Mononuclear cell (primary cell): ENCODE measurements around the gene PTDSS2. TPM values are rescaled to one million over a fixed set of nuclear protein-coding genes. Genes with fewer than 3 reads are reported as not detected.

Source experiments
- H3K27me3 ChIP-seq: 2 replicates; pipeline ENCODE4 v1.6.0; 2011; ENCODE audit warnings: low read length, control low read depth; ENCODE audit not compliant: insufficient read depth
- H3K4me1 ChIP-seq: 2 replicates; pipeline ENCODE4 v1.5.1; 2011; ENCODE audit warnings: mild to moderate bottlenecking, low read length, control low read depth; ENCODE audit not compliant: insufficient read depth
- H3K4me3 ChIP-seq: 2 replicates; pipeline ENCODE4 v1.5.1; 2011; ENCODE audit warnings: mild to moderate bottlenecking, low read length, moderate library complexity
- H3K9me3 ChIP-seq: 2 replicates; pipeline ENCODE4 v1.5.1; 2011; ENCODE audit warnings: low read depth, mild to moderate bottlenecking, control low read depth, low read length
- total RNA-seq: library from RNA; depleted of rRNA; stranded (reverse); fragments of >200 nt; gene quantifications from one replicate; pipeline ENCODE4 v1.2.3, GENCODE V29; 2012

PTDSS2 gene
- total RNA-seq, 1 donor: 8.8 TPM

- Histone ChIP-seq H3K27me3 (no peaks in the 10 kb centered on the region), H3K4me3 (no peak overlapping the region), H3K4me1 (no peaks in the 10 kb centered on the region), H3K9me3 (no peaks in the 10 kb centered on the region)
Measured at GRCh38 chr11:492427-493226, 42.5 kb downstream of the PTDSS2 start.

- H3K27me3 ChIP-seq: no peaks in the 10 kb centered on the region
- H3K9me3 ChIP-seq: no peaks in the 10 kb centered on the region
- H3K4me3 ChIP-seq: no peak overlapping the region
- no peaks in the 10 kb centered on the region for H3K4me1 ChIP-seq
Measured at GRCh38 chr11:494761-495536, 44.9 kb downstream of the PTDSS2 start.

GRCh38 chr11:495537-495931 lies 45.5 kb downstream of the PTDSS2 start:
- H3K4me1 ChIP-seq: no peaks in the 10 kb centered on the region
- H3K27me3 ChIP-seq: no peaks in the 10 kb centered on the region
- no peak overlapping the region for H3K4me3 ChIP-seq
- H3K9me3 ChIP-seq: no peaks in the 10 kb centered on the region

DNA sequence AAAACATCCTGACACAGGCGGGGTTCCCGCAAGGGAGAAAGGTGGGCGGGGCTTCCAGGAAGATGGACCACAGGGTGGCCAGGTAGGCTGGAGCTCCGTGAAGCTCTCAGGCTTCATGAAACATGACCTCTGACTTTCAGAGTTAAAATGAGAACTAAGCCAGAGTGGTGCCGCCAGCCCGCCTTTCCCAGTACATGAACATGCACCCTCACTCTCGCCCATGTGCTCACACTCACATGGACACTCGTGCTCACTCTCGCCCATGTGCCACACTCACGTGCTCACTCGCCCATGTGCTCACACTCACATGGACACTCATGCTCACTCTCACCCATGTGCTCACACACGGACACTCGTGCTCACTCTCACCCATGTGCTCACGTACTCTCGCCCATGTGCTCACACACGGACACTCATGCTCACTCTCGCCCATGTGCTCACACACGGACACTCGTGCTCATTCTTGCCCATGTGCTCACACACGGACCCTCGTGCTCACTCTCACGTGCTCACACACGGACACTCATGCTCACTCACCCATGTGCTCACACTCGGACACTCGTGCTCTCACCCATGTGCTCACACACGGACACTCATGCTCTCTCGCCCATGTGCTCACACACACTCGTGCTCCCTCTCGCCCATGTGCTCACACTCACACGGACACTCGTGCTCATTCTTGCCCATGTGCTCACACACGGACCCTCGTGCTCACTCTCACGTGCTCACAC lies 46.9 kb downstream of the PTDSS2 start:
- H3K4me1 ChIP-seq: peaks cover 10% of the 10 kb centered on the region
- H3K9me3 ChIP-seq: no peaks in the 10 kb centered on the region
- no peak overlapping the region for H3K4me3 ChIP-seq
- no peaks in the 10 kb centered on the region for H3K27me3 ChIP-seq

GRCh38 chr11:497565-498296 lies 47.7 kb downstream of the PTDSS2 start:
- Histone ChIP-seq H3K9me3 (no peaks in the 10 kb centered on the region), H3K4me1 (peaks cover 17% of the 10 kb centered on the region), H3K4me3 (no peak overlapping the region), H3K27me3 (no peaks in the 10 kb centered on the region)

DNA sequence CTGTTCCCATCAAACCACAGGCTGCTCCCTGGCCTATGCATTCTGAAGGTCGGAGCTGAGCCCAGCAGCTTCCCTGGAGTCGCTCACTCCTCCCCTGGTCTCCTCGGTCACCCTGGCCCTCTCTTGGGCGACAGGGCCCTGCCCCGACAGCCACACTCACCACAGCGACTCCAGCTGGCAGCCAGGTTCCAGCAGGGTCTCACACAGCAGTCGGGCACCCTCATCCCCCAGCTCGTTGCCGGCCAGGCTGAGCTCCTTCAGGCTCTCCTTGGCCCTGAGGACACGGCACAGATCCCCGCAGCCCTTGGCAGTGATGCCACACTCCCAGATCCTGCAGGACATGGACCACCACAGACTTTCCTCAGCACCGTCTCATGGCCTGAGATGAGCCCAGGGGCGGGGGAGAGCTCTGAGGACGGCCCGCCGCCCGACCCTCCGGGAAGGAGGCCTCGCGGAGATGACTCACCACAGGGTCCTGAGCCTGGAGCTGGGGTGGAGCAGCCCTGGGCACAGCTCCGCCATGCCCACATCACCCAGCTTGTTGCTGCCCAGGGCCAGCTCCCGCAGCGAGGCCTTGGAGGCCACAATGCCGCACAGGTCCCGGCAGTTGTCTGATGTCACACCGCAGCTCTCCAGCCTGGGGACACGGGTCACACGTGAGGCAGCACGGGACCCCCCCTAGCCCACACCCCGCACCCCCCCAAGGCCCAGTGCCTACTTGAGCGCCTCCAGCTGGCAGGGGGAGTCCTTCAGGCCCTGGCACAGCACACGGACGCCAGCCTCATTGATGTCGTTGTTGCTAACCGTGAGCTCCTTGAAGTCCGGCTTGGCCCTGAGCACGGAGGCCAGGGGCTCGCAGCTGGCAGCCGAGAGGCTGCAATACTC lies 48.5 kb downstream of the PTDSS2 start:
- H3K9me3 ChIP-seq: no peaks in the 10 kb centered on the region
- no peak overlapping the region for H3K4me3 ChIP-seq
- H3K4me1 ChIP-seq: peaks cover 23% of the 10 kb centered on the region
- H3K27me3 ChIP-seq: no peaks in the 10 kb centered on the region

- H3K4me3 ChIP-seq: no peak overlapping the region
- H3K27me3 ChIP-seq: no peaks in the 10 kb centered on the region
- H3K4me1 ChIP-seq: peaks cover 32% of the 10 kb centered on the region
- no peaks in the 10 kb centered on the region for H3K9me3 ChIP-seq
Measured at GRCh38 chr11:499201-500076, 49.4 kb downstream of the PTDSS2 start.

DNA sequence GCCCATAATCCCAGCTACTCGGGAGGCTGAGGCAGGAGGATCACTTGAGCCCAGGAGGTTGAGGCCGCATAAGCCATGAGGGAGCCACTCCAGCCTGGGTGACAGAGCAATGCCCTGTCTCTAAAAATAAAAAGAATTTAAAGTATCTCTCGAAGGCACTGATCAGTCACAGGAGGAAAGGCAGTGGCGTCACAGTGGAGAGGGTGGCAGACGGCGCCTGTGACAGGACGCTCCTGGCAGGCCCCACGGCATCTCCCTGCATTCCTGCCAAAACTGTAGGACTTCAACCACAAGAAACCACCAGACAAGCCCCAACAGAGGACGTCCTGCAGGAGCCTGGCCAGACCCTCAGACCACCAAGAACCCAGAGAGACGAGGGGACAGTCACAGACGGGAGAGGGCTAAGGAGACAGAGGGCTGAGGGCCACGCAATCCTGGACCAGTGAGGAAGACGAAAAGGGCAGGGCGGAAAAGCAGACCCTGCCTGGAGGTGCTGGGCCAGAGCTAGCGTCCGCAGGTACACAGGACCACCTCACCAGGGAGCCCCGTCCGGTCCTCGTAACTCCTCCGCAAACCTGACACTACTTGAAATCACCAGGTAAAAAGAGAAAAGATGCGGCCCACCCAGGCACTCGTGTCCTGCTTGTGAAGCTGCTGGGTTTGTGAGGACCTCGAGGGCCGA lies 51.1 kb downstream of the PTDSS2 start:
- H3K4me1 ChIP-seq: peaks cover 49% of the 10 kb centered on the region
- no peaks in the 10 kb centered on the region for H3K27me3 ChIP-seq
- no peaks in the 10 kb centered on the region for H3K9me3 ChIP-seq
- H3K4me3 ChIP-seq: no peak overlapping the region

- Histone ChIP-seq H3K4me3 (no peak overlapping the region), H3K9me3 (no peaks in the 10 kb centered on the region), H3K27me3 (no peaks in the 10 kb centered on the region), H3K4me1 (peaks cover 50% of the 10 kb centered on the region)
Measured at GRCh38 chr11:501683-502287, 51.7 kb downstream of the PTDSS2 start.

GRCh38 chr11:502288-503178 lies 52.5 kb downstream of the PTDSS2 start:
- no peaks in the 10 kb centered on the region for H3K9me3 ChIP-seq
- H3K4me1 ChIP-seq: peaks cover 51% of the 10 kb centered on the region

GRCh38 chr11:503179-503981 lies 53.3 kb downstream of the PTDSS2 start:
- Histone ChIP-seq H3K4me3 (peak overlapping the region; percentile 47), H3K9me3 (no peaks in the 10 kb centered on the region), H3K27me3 (no peaks in the 10 kb centered on the region), H3K4me1 (peaks cover 58% of the 10 kb centered on the region)

More at GRCh38 chr11:502288-503178, 52.5 kb downstream of the PTDSS2 start:
- no peak overlapping the region for H3K4me3 ChIP-seq
- no peaks in the 10 kb centered on the region for H3K27me3 ChIP-seq
